NT2/D1 (cell line): ENCODE data around the gene ADAM19.

ENCODE experiments used
- DNase-seq: peaks from one replicate; pipeline ENCODE4 v3.0.0-alpha.2; 2011; ENCODE audit warnings: low read depth, low spot score
- H3K27me3 ChIP-seq: 2 replicates; pipeline ENCODE4 v1.6.0; 2011; ENCODE audit warnings: mild to moderate bottlenecking; ENCODE audit not compliant: insufficient read length, insufficient read depth
- H3K36me3 ChIP-seq: 2 replicates; pipeline ENCODE4 v1.6.1; 2011; ENCODE audit warnings: mild to moderate bottlenecking, low read length, mixed read lengths; ENCODE audit not compliant: insufficient read depth, insufficient read length
- H3K4me1 ChIP-seq: 2 replicates; pipeline ENCODE4 v1.5.1; 2011; ENCODE audit not compliant: insufficient read depth, insufficient read length
- H3K4me3 ChIP-seq: 2 replicates; pipeline ENCODE4 v1.5.1; 2011; ENCODE audit warnings: low read depth; ENCODE audit not compliant: insufficient read length
- H3K9ac ChIP-seq: 2 replicates; pipeline ENCODE4 v1.6.0; 2011; ENCODE audit warnings: low read depth; ENCODE audit not compliant: insufficient read length
- H3K9me3 ChIP-seq: 2 replicates; pipeline ENCODE4 v1.5.1; 2011; ENCODE audit warnings: mild to moderate bottlenecking, low read length; ENCODE audit not compliant: insufficient read depth
- SUZ12 ChIP-seq: IDR thresholded peaks from 2 replicates; pipeline ENCODE4 v1.6.1; 2011; ENCODE audit not compliant: insufficient read length, insufficient read depth; ENCODE audit errors: extremely low read depth
- YY1 ChIP-seq: IDR thresholded peaks from 2 replicates; pipeline ENCODE4 v1.6.1; 2011; ENCODE audit not compliant: insufficient read length, insufficient read depth
- ZNF274 ChIP-seq: IDR thresholded peaks from 2 replicates; pipeline ENCODE4 v1.6.1; 2011; ENCODE audit warnings: mild to moderate bottlenecking, low read depth, low read length

Gene ADAM19

DNA sequence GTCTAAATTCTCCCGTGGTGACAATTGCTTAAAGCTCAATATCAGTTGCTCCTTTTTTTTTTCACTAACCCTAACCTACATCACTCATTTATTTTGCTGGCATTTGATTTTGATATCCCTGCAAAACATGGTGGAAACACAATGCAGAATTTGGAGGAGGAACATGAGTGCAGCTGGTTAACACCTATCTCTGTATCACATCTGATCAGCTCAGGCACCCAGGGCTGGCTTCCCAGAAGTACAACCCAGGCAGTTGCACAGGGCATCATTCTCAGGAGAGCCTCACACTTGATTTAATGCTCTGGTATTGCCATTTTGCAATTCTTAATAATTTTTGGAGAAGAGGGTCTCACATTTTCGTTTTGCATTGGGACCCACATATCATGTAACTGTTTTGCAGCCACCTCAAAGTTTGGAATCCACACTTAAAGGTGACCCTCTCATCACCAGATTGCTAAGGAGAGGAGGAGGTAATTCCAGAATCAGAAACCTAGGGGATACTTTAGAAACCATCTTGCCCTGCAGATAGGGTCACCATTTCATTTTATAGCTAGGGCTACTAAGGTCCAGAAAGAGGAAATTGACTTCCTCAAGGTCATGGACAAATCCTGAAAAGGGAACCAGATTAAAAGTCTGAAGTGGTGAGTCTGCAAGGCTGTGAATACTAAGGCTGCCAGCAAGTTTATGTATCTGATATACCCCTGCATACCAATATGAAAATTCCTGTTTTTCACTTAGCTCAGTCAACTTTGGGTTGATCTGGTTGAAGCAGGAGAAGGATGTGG lies 19.3 kb upstream of the ADAM19 start:
- no peaks in the 10 kb centered on the region for H3K4me1 ChIP-seq

DNA sequence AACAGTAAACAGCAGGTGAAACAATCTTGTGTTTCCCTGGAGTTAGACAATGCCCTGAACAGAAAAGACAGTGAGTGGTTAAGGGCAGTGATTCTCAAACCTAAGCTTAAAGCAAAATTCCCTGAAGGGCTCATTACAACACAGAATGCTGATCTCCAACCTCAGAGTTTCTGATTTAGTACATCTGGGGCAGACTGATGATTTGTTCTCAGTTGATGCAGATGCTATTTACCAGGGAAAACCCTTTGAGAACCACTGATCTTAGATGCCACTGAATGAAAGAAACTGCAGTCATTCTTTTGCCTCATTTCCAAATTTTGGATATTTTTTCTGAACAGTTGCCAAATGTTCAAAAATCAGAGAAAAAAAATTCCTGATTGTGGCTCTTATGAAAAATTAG lies 18.7 kb upstream of the ADAM19 start:
- H3K9me3 ChIP-seq, result no peaks in the 10 kb centered on the region
- H3K4me1 ChIP-seq, result no peaks in the 10 kb centered on the region
- no peak for DNase-seq
- no peak overlapping the region for H3K9ac ChIP-seq
- no peaks in the 10 kb centered on the region for H3K36me3 ChIP-seq
- H3K27me3 ChIP-seq, result no peaks in the 10 kb centered on the region
- TF ChIP-seq ZNF274 (no peak), YY1 (no peak), SUZ12 (no peak)
- H3K4me3 ChIP-seq, result no peak overlapping the region

More for the DNA sequence above, 19.3 kb upstream of the ADAM19 start:
- no peaks in the 10 kb centered on the region for H3K27me3 ChIP-seq
- no peak for DNase-seq
- H3K9me3 ChIP-seq, result no peaks in the 10 kb centered on the region
- H3K9ac ChIP-seq, result no peak overlapping the region
- no peak overlapping the region for H3K4me3 ChIP-seq
- TF ChIP-seq ZNF274 (no peak), SUZ12 (no peak), YY1 (no peak)
- H3K36me3 ChIP-seq, result no peaks in the 10 kb centered on the region

DNA sequence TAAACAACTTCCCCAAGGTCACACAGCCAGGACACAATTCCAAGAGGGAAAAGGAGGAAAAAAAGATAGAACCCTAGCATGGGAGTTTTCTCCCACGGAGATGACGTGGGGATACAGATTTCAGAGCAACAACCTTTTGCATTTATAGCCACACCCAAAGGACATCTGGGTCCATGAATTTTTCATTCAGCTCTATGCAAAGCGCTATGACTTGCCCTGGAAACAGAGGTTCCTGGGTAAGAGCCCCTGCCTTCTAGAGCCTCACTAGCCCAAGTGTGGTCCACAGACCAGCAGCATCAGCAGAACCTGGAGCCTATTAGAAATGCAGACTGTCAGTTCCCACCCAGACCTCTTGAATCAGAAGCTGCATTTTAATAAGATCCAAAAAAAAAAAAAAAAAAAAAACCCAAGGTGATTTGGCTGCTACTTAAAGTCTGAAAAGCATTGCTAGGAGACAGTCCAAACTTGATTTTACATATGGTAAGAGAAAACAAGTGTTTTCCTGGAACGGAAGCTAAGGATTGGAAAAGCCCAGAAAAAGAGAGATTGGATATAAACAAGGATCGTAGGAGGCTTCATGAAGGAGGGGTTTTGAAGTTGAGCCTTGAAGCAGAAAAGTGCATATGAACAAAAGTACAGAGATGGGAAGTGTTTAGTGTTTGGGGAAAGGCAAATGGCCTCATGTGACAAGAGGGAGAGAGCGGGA lies 17.6 kb upstream of the ADAM19 start:
- H3K4me3 ChIP-seq, result no peak overlapping the region
- DNase-seq, result no peak
- H3K4me1 ChIP-seq, result no peaks in the 10 kb centered on the region
- no peaks in the 10 kb centered on the region for H3K27me3 ChIP-seq
- TF ChIP-seq SUZ12 (no peak), ZNF274 (no peak), YY1 (no peak)
- H3K9me3 ChIP-seq, result no peaks in the 10 kb centered on the region
- no peak overlapping the region for H3K9ac ChIP-seq
- H3K36me3 ChIP-seq, result no peaks in the 10 kb centered on the region

DNA sequence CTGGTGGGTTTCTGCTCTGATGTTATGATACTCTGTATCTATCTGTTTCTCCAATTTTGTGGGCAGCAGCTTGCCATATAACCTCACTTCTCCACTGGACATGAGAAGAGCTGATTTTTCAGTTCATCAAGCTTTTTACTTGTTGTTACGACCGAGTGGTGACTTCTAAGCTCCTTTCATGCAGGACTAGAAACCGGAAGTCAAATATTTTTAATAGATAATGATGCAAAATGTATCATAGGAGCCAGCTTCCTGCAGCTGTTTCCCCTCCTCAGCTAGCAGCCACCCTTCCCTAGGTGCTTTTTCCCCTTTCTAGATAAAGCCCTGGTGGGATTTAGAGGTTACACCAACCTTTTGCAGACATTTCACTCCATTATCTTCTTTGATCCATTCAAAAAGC lies 17.0 kb upstream of the ADAM19 start:
- no peaks in the 10 kb centered on the region for H3K36me3 ChIP-seq
- no peak overlapping the region for H3K9ac ChIP-seq
- no peaks in the 10 kb centered on the region for H3K9me3 ChIP-seq
- DNase-seq, result no peak
- no peak for TF ChIP-seq ZNF274
- no peak for TF ChIP-seq YY1
- TF ChIP-seq SUZ12, result no peak
- H3K4me1 ChIP-seq, result no peaks in the 10 kb centered on the region
- no peaks in the 10 kb centered on the region for H3K27me3 ChIP-seq
- no peak overlapping the region for H3K4me3 ChIP-seq

DNA sequence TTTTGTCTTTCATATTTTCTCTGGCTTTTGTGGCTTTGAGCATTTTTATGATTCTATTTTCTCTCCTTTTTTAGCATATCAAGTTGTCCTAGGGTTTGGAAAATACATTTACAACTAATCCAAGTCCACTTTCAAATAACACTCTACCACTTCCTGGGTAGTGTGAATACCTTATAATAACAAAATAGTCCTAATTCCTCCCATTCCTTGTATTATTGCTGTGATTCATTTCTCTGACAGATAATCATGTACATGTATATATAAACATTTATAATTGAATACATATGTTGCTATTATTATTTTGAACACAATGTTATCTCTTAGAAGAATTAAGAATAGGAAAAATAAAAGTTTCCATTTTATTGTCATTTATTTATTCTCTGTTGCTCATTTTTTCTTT lies 14.9 kb upstream of the ADAM19 start:
- no peak for DNase-seq
- Histone ChIP-seq H3K4me3 (no peak overlapping the region), H3K9ac (no peak overlapping the region), H3K4me1 (no peaks in the 10 kb centered on the region), H3K9me3 (no peaks in the 10 kb centered on the region), H3K36me3 (no peaks in the 10 kb centered on the region), H3K27me3 (no peaks in the 10 kb centered on the region)
- no peak for TF ChIP-seq ZNF274
- TF ChIP-seq YY1, result no peak
- no peak for TF ChIP-seq SUZ12

DNA sequence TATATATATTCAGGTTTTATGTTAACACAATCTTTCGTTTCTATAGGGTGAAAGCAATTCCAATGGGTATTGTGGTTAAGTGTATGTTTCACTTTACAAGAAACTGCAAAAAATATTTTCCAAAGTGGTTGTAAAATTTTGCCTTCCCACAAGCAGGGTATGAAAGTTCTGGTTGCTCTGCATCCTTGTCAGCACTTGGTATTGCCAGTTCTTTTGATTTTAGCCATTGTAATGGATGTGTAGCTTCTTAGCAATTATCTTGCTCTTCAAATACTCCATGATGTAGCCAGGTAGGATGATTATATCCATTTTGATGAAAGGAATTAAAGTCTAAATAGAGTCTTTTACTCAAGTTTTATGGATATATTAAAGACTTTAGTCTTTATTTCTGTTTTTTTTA lies 9.1 kb upstream of the ADAM19 start:
- H3K9ac ChIP-seq, result no peak overlapping the region
- H3K4me1 ChIP-seq, result no peaks in the 10 kb centered on the region
- H3K27me3 ChIP-seq, result no peaks in the 10 kb centered on the region
- H3K36me3 ChIP-seq, result no peaks in the 10 kb centered on the region
- no peak for DNase-seq
- H3K9me3 ChIP-seq, result no peaks in the 10 kb centered on the region
- TF ChIP-seq SUZ12 (no peak), ZNF274 (no peak), YY1 (no peak)
- no peak overlapping the region for H3K4me3 ChIP-seq
